SK-N-SH treated with all-trans-retinoic acid at 6 μM for 48 hours (cell line): ENCODE measurements around the gene ERN1.

Source experiments
- ATAC-seq: fragments of 200-7000 bp; cut with Tn5 transposase; 3 replicates; pipeline ENCODE4 v1.9.1; 2020; ENCODE audit warnings: mild to moderate bottlenecking, moderate library complexity
- BACH2 ChIP-seq: fragments of 250-450 bp; sonication (Bioruptor Pico); IDR thresholded peaks from 2 replicates; pipeline ENCODE4 v1.9.0; 2021; ENCODE audit warnings: mild to moderate bottlenecking, borderline replicate concordance
- CREB5 ChIP-seq: fragments of 250-450 bp; sonication (Bioruptor Pico); IDR thresholded peaks from 2 replicates; pipeline ENCODE4 v1.5.1; 2020; ENCODE audit warnings: low read depth, mild to moderate bottlenecking, moderate library complexity
- CSRNP3 ChIP-seq: fragments of 250-450 bp; sonication (Bioruptor Pico); IDR thresholded peaks from 2 replicates; pipeline ENCODE4 v1.5.1; 2021; ENCODE audit warnings: mild to moderate bottlenecking, moderate library complexity
- ESRRG ChIP-seq: fragments of 250-450 bp; sonication (Bioruptor Pico); IDR thresholded peaks from 2 replicates; pipeline ENCODE4 v1.6.1; 2021; ENCODE audit warnings: mild to moderate bottlenecking
- GLIS3 ChIP-seq: fragments of 250-450 bp; sonication (Bioruptor Pico); IDR thresholded peaks from 2 replicates; pipeline ENCODE4 v1.5.0; 2020; ENCODE audit warnings: mild to moderate bottlenecking, moderate library complexity
- ISL1 ChIP-seq: fragments of 250-450 bp; sonication (Bioruptor Pico); IDR thresholded peaks from 2 replicates; pipeline ENCODE4 v2.1.2; 2022; ENCODE audit warnings: mild to moderate bottlenecking, moderate library complexity
- PATZ1 ChIP-seq: fragments of 250-450 bp; sonication (Bioruptor Pico); IDR thresholded peaks from 2 replicates; pipeline ENCODE4 v1.8.0; 2020; ENCODE audit warnings: mild to moderate bottlenecking, moderate library complexity, borderline replicate concordance
- POU6F1 ChIP-seq: fragments of 250-450 bp; sonication (Bioruptor Pico); IDR thresholded peaks from 2 replicates; pipeline ENCODE4 v1.8.0; 2021; ENCODE audit warnings: low read depth, mild to moderate bottlenecking, moderate library complexity, borderline replicate concordance
- PPARA ChIP-seq: fragments of 250-450 bp; sonication (Bioruptor Pico); IDR thresholded peaks from 2 replicates; pipeline ENCODE4 v1.5.0; 2020; ENCODE audit warnings: mild to moderate bottlenecking, borderline replicate concordance
- RARB ChIP-seq: fragments of 250-450 bp; sonication (Bioruptor Pico); IDR thresholded peaks from 2 replicates; pipeline ENCODE4 v1.8.0; 2021; ENCODE audit warnings: mild to moderate bottlenecking, moderate library complexity
- SNAI2 ChIP-seq: fragments of 250-450 bp; sonication (Bioruptor Pico); IDR thresholded peaks from 2 replicates; pipeline ENCODE4 v1.5.0; 2020; ENCODE audit warnings: mild to moderate bottlenecking, moderate library complexity
- TCF4 ChIP-seq: fragments of 250-450 bp; sonication (Bioruptor Pico); IDR thresholded peaks from 2 replicates; pipeline ENCODE4 v1.8.0; 2021; ENCODE audit warnings: mild to moderate bottlenecking, moderate library complexity, borderline replicate concordance
- TOX ChIP-seq: fragments of 250-450 bp; sonication (Bioruptor Pico); IDR thresholded peaks from 2 replicates; pipeline ENCODE4 v1.8.0; 2021; ENCODE audit warnings: mild to moderate bottlenecking, moderate library complexity, borderline replicate concordance
- TSHZ2 ChIP-seq: fragments of 250-450 bp; sonication (Bioruptor Pico); IDR thresholded peaks from 2 replicates; pipeline ENCODE4 v1.5.0; 2020; ENCODE audit warnings: mild to moderate bottlenecking, moderate library complexity
- ZC3H10 ChIP-seq: fragments of 250-450 bp; sonication (Bioruptor Pico); IDR thresholded peaks from 2 replicates; pipeline ENCODE4 v1.5.1; 2021; ENCODE audit warnings: mild to moderate bottlenecking, moderate library complexity
- ZFP3 ChIP-seq: fragments of 250-450 bp; sonication (Bioruptor Pico); IDR thresholded peaks from 2 replicates; pipeline ENCODE4 v1.5.0; 2020; ENCODE audit warnings: mild to moderate bottlenecking, moderate library complexity
- ZNF565 ChIP-seq: fragments of 450-650 bp; formaldehyde crosslinking; conservative IDR thresholded peaks from 2 replicates; pipeline ENCODE4 v1.5.0; 2020; ENCODE audit warnings: low read depth, mild to moderate bottlenecking, moderate library complexity
- ZNF70 ChIP-seq: fragments of 450-650 bp; formaldehyde crosslinking; IDR thresholded peaks from 2 replicates; pipeline ENCODE4 v1.5.0; 2020; ENCODE audit warnings: mild to moderate bottlenecking, moderate library complexity
- ZNF8 ChIP-seq: fragments of 450-650 bp; formaldehyde crosslinking; IDR thresholded peaks from 2 replicates; pipeline ENCODE4 v1.5.0; 2020; ENCODE audit warnings: mild to moderate bottlenecking, moderate library complexity

ERN1 gene

GRCh38 chr17:64037180-64037579, 92.8 kb downstream of the ERN1 start:
- TF ChIP-seq CSRNP3 (CRISPR knock-in tag) (no peak), ZFP3 (CRISPR knock-in tag) (no peak), ZNF70 (no peak), TOX (CRISPR knock-in tag) (no peak), RARB (CRISPR knock-in tag) (no peak), BACH2 (no peak), PPARA (no peak)
- no peak for ATAC-seq

- no peak for TF ChIP-seq PATZ1
- no peak for TF ChIP-seq CSRNP3 (CRISPR knock-in tag)
- TF ChIP-seq ZNF8 (CRISPR knock-in tag): no peak
- no peak for TF ChIP-seq RARB (CRISPR knock-in tag)
- TF ChIP-seq ZNF70: no peak
- no peak for TF ChIP-seq GLIS3 (CRISPR knock-in tag)
- no peak for TF ChIP-seq ZFP3 (CRISPR knock-in tag)
- no peak for TF ChIP-seq ISL1
- TF ChIP-seq TCF4 (CRISPR knock-in tag): no peak
- TF ChIP-seq TOX (CRISPR knock-in tag): no peak
- no peak for TF ChIP-seq ZNF565 (CRISPR knock-in tag)
- no peak for TF ChIP-seq SNAI2 (CRISPR knock-in tag)
- no peak for TF ChIP-seq POU6F1
- no peak for TF ChIP-seq ESRRG
- TF ChIP-seq TSHZ2 (CRISPR knock-in tag): no peak
- no peak for TF ChIP-seq ZC3H10
- no peak for TF ChIP-seq PPARA
- ATAC-seq: peak; percentile 47; the same call in 2 of the 3 replicates
These were observed 93.6 kb downstream of the ERN1 start for GRCh38 chr17:64036198-64036922.

GRCh38 chr17:64032081-64032480, 97.9 kb downstream of the ERN1 start:
- no peak for ATAC-seq
- TF ChIP-seq ZNF70: no peak
- TF ChIP-seq ESRRG: no peak
- TF ChIP-seq CSRNP3 (CRISPR knock-in tag): no peak
- TF ChIP-seq TSHZ2 (CRISPR knock-in tag): no peak
- TF ChIP-seq BACH2: no peak
- no peak for TF ChIP-seq CREB5 (CRISPR knock-in tag)
- no peak for TF ChIP-seq PATZ1
- no peak for TF ChIP-seq PPARA
